IPS-NIHi7 (cell line): ENCODE data around the gene KCNQ1.
A peak's percentile ranks its signal among the peaks of the same experiment; 100 is the strongest.

Experiments
- DNase-seq: peaks from one replicate; pipeline ENCODE4 v3.0.0; 2012; ENCODE audit warnings: mixed read lengths; ENCODE audit errors: extremely low spot score

Gene KCNQ1

DNA sequence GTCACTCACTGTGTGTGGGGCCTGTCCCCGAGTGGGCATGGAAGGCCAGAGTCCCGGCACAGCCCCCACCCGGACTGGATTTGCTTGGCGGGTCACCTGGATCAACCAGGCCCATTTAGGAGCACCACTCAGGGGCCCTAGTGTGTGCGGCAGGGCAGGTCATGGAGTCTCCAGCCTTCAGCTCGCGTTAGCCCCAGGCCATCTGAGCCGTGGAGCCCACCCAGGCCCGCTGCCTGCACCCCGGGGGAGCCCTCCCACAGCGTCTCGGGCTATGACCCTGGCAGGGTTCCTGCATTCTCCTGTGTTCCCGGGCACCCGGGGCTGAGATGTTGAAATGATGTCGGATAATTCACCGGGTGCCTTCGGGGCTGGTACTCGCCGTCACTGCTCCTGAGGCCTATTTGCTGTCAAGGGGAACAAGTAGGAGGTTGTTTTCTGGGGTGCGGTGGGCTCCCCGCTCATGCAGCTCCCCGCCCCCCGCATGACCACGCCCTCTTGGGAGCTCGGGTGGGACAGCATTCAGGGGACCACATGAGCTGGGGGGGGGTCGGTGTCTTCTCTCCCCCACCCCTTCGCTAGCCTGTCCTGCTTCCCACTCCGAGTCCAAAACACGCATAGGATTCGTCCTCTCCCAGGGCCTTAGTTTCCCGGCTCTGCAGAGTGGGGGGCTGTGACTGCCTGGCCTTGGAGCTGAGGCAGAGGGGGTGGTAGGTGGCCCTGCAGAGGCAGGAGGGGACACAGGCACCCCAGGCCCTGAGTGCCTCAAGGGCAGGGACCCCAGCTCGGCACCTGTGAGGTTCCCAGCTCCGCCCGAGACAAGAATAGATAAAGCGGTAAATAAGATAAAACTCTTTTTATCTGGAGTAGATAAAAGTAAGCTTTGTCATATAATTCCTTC lies 77.2 kb downstream of the KCNQ1 start:
- DNase-seq: no peak

GRCh38 chr11:2522631-2523255 lies 77.9 kb downstream of the KCNQ1 start:
- no peak for DNase-seq

DNA sequence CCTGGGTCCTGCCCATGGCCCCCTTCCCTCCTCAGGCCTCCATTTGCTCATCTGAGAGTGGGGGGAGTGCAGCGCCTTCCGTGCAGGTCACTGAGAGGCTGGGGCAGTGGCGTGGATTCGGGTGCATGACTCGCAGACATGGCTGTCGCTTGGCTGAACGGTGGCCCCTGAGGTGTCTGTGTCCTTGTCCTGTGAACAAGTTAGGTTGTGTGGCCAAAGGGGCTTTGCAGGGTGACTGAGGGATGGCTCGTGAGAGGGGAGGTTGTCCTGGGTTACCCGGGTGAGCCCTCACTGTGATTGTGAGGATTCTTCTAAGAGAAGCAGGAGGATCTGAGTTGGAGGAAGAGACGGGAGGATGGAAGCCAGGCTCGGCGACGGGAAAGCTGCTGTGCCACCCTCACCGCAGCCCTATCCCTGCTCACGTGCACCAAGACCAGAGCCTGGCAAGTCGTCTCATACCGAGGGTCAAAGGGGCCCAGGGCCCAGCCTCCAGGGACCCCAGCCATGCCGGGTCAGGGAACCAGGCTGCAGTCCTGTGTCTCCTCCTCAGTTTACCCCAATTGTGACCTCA lies 79.1 kb downstream of the KCNQ1 start:
- no peak for DNase-seq

GRCh38 chr11:2524446-2525165 lies 79.8 kb downstream of the KCNQ1 start:
- DNase-seq: no peak

DNA sequence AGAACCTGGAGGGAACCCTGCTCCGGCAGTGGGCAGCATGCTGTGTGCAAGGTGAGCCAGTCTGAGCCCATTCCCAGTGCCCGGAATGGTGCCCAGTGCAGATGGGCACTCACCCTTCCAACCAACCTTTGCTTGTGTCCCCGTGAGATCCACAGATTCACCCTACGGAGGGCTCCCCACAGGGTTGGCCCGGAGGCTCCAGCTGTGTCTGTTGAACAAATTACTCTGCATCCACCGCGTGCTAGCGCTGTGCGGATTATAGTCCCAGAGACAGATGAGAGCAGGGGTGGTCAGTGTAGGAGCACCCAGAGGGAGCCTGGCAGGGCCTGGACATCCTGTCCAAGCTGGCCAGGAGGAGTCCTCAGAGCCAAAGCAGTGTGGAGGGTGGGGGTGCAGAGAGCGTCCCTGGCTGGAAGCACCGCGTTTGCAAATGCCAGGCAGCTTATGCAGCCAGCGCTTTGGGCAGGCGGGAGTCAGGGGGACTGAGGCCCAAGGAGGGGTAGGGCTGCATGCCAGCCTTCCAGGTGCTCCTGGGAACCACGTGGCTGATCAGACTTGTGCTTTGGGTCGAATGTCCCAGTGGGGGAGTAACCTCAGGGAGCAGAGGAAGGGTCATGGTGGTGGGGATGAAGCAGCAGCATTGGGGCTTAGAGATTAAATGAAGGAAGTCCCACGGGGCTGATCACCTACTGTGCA lies 80.5 kb downstream of the KCNQ1 start:
- no peak for DNase-seq

DNA sequence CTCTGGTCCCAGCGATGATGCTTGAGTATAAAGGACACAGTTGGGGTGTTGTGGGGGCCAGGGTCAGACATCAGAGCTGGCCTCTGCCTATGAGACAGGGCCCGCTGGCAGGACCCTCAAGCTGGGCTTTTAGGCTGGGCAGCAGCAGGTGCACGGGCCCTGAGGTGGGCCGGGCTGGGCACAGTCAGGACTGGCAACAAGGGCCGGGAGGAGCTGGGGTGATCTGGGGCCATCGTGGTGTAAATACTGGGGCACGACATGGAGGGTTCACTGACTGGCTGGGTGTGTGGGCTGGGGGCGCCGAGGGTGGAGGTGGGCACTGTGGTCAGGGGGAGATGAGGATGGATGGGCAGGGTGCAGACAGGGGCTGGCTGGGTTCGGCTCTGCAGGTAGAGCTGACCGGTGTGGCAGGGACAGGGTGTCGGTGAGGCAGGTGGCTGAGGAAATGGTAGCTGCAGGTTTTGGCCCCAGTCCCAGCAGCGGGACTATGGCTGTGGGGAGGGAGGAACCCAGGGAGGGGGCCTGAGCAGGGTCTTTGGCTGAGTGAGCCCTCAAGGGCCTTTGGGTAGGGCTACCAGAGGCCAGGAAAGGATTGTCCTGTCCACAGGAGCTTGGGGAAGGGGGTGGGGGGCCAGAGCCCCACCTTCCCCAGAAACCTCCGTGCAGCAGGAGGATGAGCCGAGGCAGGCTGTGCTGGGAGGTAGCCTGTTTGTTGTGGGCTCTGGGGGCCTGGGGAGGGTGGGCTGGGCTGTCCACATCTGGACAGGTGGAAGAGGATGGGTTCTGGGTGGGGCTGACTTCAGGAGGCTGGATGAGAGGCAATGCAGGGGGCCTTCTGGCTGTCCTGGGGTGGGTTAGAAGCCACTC lies 81.4 kb downstream of the KCNQ1 start:
- no peak for DNase-seq

- DNase-seq: no peak
Observed at GRCh38 chr11:2526808-2527381, 82.1 kb downstream of the KCNQ1 start.

GRCh38 chr11:2527621-2528291 lies 82.9 kb downstream of the KCNQ1 start:
- no peak for DNase-seq

DNA sequence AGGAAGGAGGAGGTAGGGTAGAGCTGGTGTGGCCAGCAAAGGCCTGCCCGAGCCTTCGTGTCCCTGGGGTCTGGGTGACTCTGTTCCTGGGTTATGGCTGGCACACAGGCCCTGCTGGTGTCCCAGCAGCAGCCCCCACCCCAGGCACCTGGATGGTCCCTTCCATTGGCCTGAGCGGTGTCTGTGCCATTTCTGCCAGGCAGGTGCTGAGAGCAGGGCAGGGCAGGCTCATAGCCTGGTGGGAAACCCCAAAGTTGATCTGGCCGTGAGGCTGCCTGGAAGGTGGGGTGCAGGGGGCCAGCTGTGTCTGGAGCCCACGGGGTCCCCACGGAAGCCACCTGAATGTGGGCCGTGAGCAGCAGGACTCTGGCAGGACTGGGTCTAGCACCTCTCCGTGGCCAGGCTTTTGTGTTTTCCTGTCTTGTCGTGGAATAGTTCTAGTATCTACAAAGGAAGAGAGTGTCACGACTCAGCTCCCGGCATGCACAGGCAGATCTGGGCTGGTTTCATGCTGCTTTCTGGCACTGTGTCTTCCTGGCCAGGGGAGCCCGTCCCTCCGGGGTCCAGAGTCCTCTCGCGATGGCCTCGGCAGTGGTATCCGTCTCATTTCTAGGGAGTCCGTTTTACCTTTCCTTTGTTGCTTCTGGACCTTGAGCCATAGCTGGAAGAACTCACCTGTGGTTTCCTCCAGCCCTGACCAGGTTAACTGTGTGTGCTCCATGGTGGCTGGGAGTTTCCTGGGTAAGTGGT lies 83.7 kb downstream of the KCNQ1 start:
- no peak for DNase-seq

DNA sequence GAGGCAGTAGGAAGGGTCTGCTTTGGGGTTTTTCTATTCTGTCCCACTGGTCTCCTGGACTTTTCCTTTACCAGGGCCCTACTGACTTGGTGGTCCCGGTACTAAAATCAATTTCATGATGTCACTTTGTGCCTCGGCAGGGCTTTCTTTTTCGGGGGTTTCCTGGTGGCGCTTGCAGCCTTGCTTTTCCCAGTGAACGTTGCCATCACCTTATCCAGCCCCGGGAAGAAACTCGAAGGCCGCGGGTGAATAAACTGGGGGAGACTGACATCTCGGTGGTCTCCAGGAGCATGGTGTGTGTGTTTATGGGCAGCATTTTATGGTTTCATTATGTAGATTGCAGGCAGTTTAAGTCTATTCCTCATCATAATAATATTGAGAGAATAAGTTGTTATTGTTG lies 84.4 kb downstream of the KCNQ1 start:
- DNase-seq: no peak

DNA sequence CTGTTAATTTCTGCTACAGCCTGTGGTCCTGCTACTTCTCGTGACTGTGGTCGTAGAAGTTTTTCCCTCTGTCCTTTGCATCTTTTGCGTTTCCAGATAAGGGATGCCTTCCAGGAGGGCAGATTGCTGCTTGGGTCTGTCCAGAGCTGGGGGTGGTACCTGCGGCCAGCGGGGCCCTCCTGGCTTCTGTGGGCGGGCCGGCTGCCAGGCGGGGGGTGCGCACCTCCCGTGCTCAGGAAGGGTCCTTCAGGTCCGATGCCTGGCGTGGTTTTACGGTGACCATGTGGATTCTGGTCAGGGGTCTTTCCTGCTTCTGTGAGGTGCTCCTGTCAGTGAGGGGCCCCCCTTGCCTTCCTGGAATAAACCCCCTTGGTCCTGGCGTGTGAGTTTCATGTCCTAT lies 84.8 kb downstream of the KCNQ1 start:
- no peak for DNase-seq

GRCh38 chr11:2530131-2530854 lies 85.5 kb downstream of the KCNQ1 start:
- no peak for DNase-seq

GRCh38 chr11:2530855-2531200 lies 86.0 kb downstream of the KCNQ1 start:
- no peak for DNase-seq

- DNase-seq: peak; percentile 85
Observed at GRCh38 chr11:2531277-2531986, 86.6 kb downstream of the KCNQ1 start.

GRCh38 chr11:2531987-2532703 lies 87.3 kb downstream of the KCNQ1 start:
- DNase-seq: no peak

- peak; percentile 92 for DNase-seq
Observed at GRCh38 chr11:2532704-2533586, 88.1 kb downstream of the KCNQ1 start.
